GM12878 (cell line): ENCODE data around the gene PPM1E. TPM values are rescaled to one million over a fixed set of nuclear protein-coding genes. Genes with fewer than 3 reads are reported as not detected.
"Not testable (repeated sequence)": the region's sequence is repeated elsewhere in the genome, so short reads cannot be mapped to it uniquely, and the experiment has no call there.

Source experiments
- ATAC-seq: fragments of 200-7000 bp; cut with Tn5 transposase; 3 replicates; pipeline ENCODE4 v1.9.1; 2020; ENCODE audit warnings: mild to moderate bottlenecking, moderate library complexity
- BruUV-seq: library from RNA; stranded (reverse); fragments of 400-500 nt; replicated peaks from 2 replicates; lab custom pipeline; 2021; lab: Mats Ljungman, UMichigan
- CTCF ChIA-PET: fragments of 300-600 bp; sonication (Branson Sonifier 250); formaldehyde crosslinking; extraction: SDS; loops from one replicate; lab custom pipeline; 2021; ENCODE audit warnings: inconsistent platforms; lab: Yijun Ruan, JAX
- POLR2A ChIA-PET: fragments of 350-600 bp; formaldehyde crosslinking; extraction: SDS; loops from one replicate; lab custom pipeline; 2021; ENCODE audit warnings: inconsistent platforms; lab: Charles Lee
- RAD21 ChIA-PET: fragments of 300-600 bp; sonication (Branson Sonifier 250); formaldehyde crosslinking; loops from one replicate; lab custom pipeline; 2023; ENCODE audit warnings: antibody characterized with exemption; ENCODE audit not compliant: unreplicated experiment; lab: Charles Lee
- SMC1A ChIA-PET: fragments of 300-600 bp; sonication (Branson Sonifier 250); formaldehyde crosslinking; loops from one replicate; lab custom pipeline; 2023; ENCODE audit not compliant: unreplicated experiment, uncharacterized antibody; lab: Charles Lee
- DNase-seq: peaks from one replicate; pipeline ENCODE4 v3.0.0-alpha.2; 2011; ENCODE audit warnings: low read depth, low spot score
- FAIRE-seq: peaks from 3 replicates; lab custom pipeline; 2011; peaks lifted over from hg19 to GRCh38; lab: Jason Lieb, UNC
- H2AFZ ChIP-seq: 2 replicates; pipeline ENCODE4 v1.6.0; 2011; ENCODE audit warnings: low read depth, low read length, control low read depth; ENCODE audit not compliant: control insufficient read depth
- H3K27ac ChIP-seq: 2 replicates; pipeline ENCODE4 v1.5.1; 2011; ENCODE audit warnings: control low read depth; ENCODE audit not compliant: control insufficient read depth, insufficient read depth
- H3K27me3 ChIP-seq, 2 experiments: replicated peaks in 1 of 2; 2 replicates each; pipeline versions ENCODE4 v1.6.0 to v1.6.1; 2011; ENCODE audit warnings: low read length in 1 of 2; ENCODE audit not compliant: control insufficient read depth in 2 of 2, insufficient read depth in 2 of 2
- H3K36me3 ChIP-seq, 2 experiments: 2 replicates each; pipeline ENCODE4 v1.5.1; 2011; ENCODE audit warnings: low read length in 1 of 2; ENCODE audit not compliant: control insufficient read depth in 2 of 2, insufficient read depth in 2 of 2
- H3K4me1 ChIP-seq: 2 replicates; pipeline ENCODE4 v1.6.1; 2011; ENCODE audit warnings: mild to moderate bottlenecking, low read length, moderate library complexity, mixed read lengths; ENCODE audit not compliant: control insufficient read depth, insufficient read depth
- H3K4me2 ChIP-seq: 2 replicates; pipeline ENCODE4 v1.6.0; 2011; ENCODE audit warnings: control low read depth; ENCODE audit not compliant: control insufficient read depth, insufficient read depth
- H3K4me3 ChIP-seq: fragments of 200-600 bp; sonication (generic); 2 replicates; pipeline ENCODE4 v1.5.1; 2016
- H3K79me2 ChIP-seq: 2 replicates; pipeline ENCODE4 v1.6.0; 2011; ENCODE audit warnings: low read length; ENCODE audit not compliant: control insufficient read depth, insufficient read depth
- H3K9ac ChIP-seq: 2 replicates; pipeline ENCODE4 v1.8.0; 2011; ENCODE audit warnings: low read length, control low read depth, mixed read lengths; ENCODE audit not compliant: control insufficient read depth, insufficient read depth
- H3K9me3 ChIP-seq: replicated peaks from 3 replicates; pipeline ENCODE4 v1.5.1; 2011; ENCODE audit warnings: mild to moderate bottlenecking, low read length; ENCODE audit not compliant: control insufficient read depth, insufficient read depth
- H4K20me1 ChIP-seq: 2 replicates; pipeline ENCODE4 v1.6.0; 2011; ENCODE audit not compliant: control insufficient read depth, insufficient read depth
- NFIC ChIP-seq: IDR thresholded peaks from 2 replicates; pipeline ENCODE4 v1.6.1; 2012; ENCODE audit warnings: low read depth, mild to moderate bottlenecking, inconsistent platforms, low read length, moderate library complexity
- NFXL1 ChIP-seq: fragments of 450-650 bp; IDR thresholded peaks from 2 replicates; pipeline ENCODE4 v1.6.1; 2017; ENCODE audit warnings: antibody characterized with exemption, mild to moderate bottlenecking, borderline replicate concordance
- SPI1 ChIP-seq: IDR thresholded peaks from 2 replicates; pipeline ENCODE4 v1.6.1; 2011; ENCODE audit warnings: low read depth, mild to moderate bottlenecking, low read length, moderate library complexity, borderline replicate concordance; ENCODE audit not compliant: insufficient read depth
- WGBS: methylation state at CpG from one replicate; pipeline ENCODE4 v1.1.6; 2016; ENCODE audit warnings: low lambda C conversion rate; ENCODE audit not compliant: insufficient replicate concordance, insufficient coverage; ENCODE audit errors: missing lambda C conversion rate; 5-methylcytosine and 5-hydroxymethylcytosine counted together
- in situ Hi-C: fragments of 300-500 bp; cut with MboI; formaldehyde crosslinking; loops from 9 replicates; pipeline ENCODE4 v1.14.3; 2018; ENCODE audit warnings: mixed read lengths
- intact Hi-C: fragments of 100-400 bp; cut with micrococcal nuclease; formaldehyde crosslinking; loops from one replicate; pipeline ENCODE4 v1.14.2; 2022; ENCODE audit not compliant: unreplicated experiment
- polyA plus RNA-seq, 11 experiments: library from polyadenylated mRNA; depleted of rRNA in 4 of 11; unstranded in 6 of 11; stranded (reverse) in 5 of 11; fragments of >200 nt; fragmentation: Nextera tagmentation in 4 of 11; fragmentation: Illumina TruSeq in 1 of 11; extraction: Ambion mirVana in 4 of 11; extraction: Trizol in 1 of 11; gene quantifications; 1 replicate in 1 of 11; 2 replicates in 10 of 11; pipeline versions ENCODE4 v1.2.1 to v1.2.3, GENCODE V29; 2011 to 2016; ENCODE audit warnings: inconsistent platforms in 2 of 11, missing spikeins in 2 of 11, low read depth in 1 of 11
- total RNA-seq, 4 experiments: library from RNA; depleted of rRNA in 3 of 4; stranded (reverse); fragments of >200 nt in 3 of 4; fragmentation: Illumina TruSeq in 1 of 4; extraction: Trizol in 1 of 4; gene quantifications; 2 replicates each; pipeline versions ENCODE4 v1.2.1 to v1.2.3, GENCODE V29; 2013 to 2021

The PPM1E gene
- total and polyA plus RNA-seq, 10 of the 15 experiments (the other 5 are each of a cell fraction or from before 2014, with no cell fraction given): 0.07 to 0.28 (median 0.16) TPM

- FAIRE-seq (no peak), DNase-seq (no peak), ATAC-seq (no peak)
- no peak for TF ChIP-seq NFIC
- TF ChIP-seq NFXL1: 0 out of 2 replicates have a peak, but pooled peaks have one; percentile 21
- intact Hi-C loops (no loop called here), in situ Hi-C loops (no loop called here)
- Histone ChIP-seq H3K36me3 (no peaks in the 10 kb centered on the region), H3K27me3 (no peaks in the 10 kb centered on the region), H4K20me1 (no peaks in the 10 kb centered on the region), H3K9ac (no peak overlapping the region), H3K27ac (no peak overlapping the region), H3K4me2 (no peak overlapping the region), H3K4me3 (no peak overlapping the region), H2AFZ (no peak overlapping the region), H3K4me1 (no peaks in the 10 kb centered on the region), H3K9me3 (peaks cover 4% of the 10 kb centered on the region), H3K79me2 (no peaks in the 10 kb centered on the region)
- ChIA-PET POLR2A (no interaction called here), RAD21 (no interaction called here), CTCF (no interaction called here), SMC1A (no interaction called here)
- 43% methylated on average over 3 of the region's 3 CpGs for WGBS
- no TSS peak for BruUV-seq
These were observed 192.2 kb downstream of the PPM1E start for GRCh38 chr17:58947824-58948223.

DNA sequence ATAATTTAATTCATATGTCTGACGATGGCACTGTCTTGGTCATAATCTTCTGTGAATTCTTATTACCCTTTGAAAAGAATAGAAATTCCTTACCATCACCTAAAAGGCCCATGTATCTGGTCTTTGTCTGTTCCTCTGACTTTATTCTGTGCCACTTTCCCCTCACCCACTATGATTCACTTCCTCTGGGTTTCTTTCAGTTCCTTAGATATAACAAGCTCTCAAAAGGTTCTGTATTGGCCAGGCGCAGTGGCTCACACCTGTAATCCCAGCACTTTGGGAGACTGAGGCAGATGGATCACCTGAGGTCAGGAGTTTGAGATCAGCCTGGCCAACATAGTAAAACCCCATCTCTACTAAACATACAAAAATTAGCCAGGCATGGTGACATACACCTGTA is 198.7 kb downstream of the PPM1E start:
- RAD21 ChIA-PET, H3K4me2 ChIP-seq, H3K9me3 ChIP-seq, H3K27me3 ChIP-seq, intact Hi-C loops, SMC1A ChIA-PET, H3K27ac ChIP-seq, DNase-seq, H4K20me1 ChIP-seq, H3K36me3 ChIP-seq, H3K4me3 ChIP-seq, H3K4me1 ChIP-seq, H3K9ac ChIP-seq, BruUV-seq, in situ Hi-C loops, CTCF ChIA-PET, H2AFZ ChIP-seq, H3K79me2 ChIP-seq, FAIRE-seq: not testable (repeated sequence)
- 0% methylated on average over 2 of the region's 2 CpGs for WGBS
- peak; percentile 45 for ATAC-seq
- TF ChIP-seq SPI1: peak; percentile 33; the same call in 1 of the 2 replicates
- POLR2A ChIA-PET: interaction anchor here (0.6 kb wide), 2 partner anchors 9 to 36 kb away, joined by 3 to 8 read pairs; no protein-coding TSS in a partner anchor
